PC-9 (cell line): Measurements from ENCODE around the gene MAP2K6. TPM values are rescaled to one million over a fixed set of nuclear protein-coding genes. Genes with fewer than 3 reads are reported as not detected.

ENCODE experiments used
- BruUV-seq: library from RNA; stranded (reverse); fragments of 400-500 nt; replicated peaks from 2 replicates; lab custom pipeline; 2021; lab: Mats Ljungman, UMichigan
- CTCF ChIA-PET: fragments of 300-600 bp; sonication (Branson Sonifier 250); formaldehyde crosslinking; loops from one replicate; lab custom pipeline; 2022; ENCODE audit warnings: antibody characterized with exemption; lab: Charles Lee
- POLR2A ChIA-PET: fragments of 300-600 bp; sonication (Branson Sonifier 250); formaldehyde crosslinking; loops from one replicate; lab custom pipeline; 2022; ENCODE audit warnings: antibody characterized with exemption; ENCODE audit not compliant: unreplicated experiment; lab: Charles Lee
- DNase-seq, 2 experiments: peaks; one replicate each; pipeline versions ENCODE4 v3.0.0 to v3.0.0-alpha.2; 2015 to 2022; ENCODE audit warnings: mixed read lengths in 1 of 2
- H2AFZ ChIP-seq: fragments of 200-600 bp; sonication (generic); 2 replicates; pipeline ENCODE4 v1.8.1; 2017; ENCODE audit warnings: antibody characterized with exemption
- H3F3A ChIP-seq: fragments of 200-600 bp; sonication (generic); 2 replicates; pipeline ENCODE4 v1.8.1; 2017; ENCODE audit warnings: antibody characterized with exemption, mild to moderate bottlenecking, low read depth; ENCODE audit not compliant: insufficient read depth
- H3K27ac ChIP-seq: fragments of 200-600 bp; sonication (generic); 2 replicates; pipeline ENCODE4 v1.6.1; 2016; ENCODE audit warnings: mixed run types
- H3K27me3 ChIP-seq: fragments of 200-600 bp; sonication (generic); 2 replicates; pipeline ENCODE4 v1.6.1; 2016; ENCODE audit warnings: low read depth, mixed run types; ENCODE audit not compliant: insufficient read depth
- H3K36me3 ChIP-seq: fragments of 200-600 bp; sonication (generic); 2 replicates; pipeline ENCODE4 v1.6.1; 2016; ENCODE audit warnings: low read depth, mixed run types
- H3K4me1 ChIP-seq: fragments of 200-600 bp; sonication (generic); replicated peaks from 2 replicates; pipeline ENCODE4 v1.6.1; 2016; ENCODE audit warnings: mixed run types; ENCODE audit not compliant: insufficient read depth
- H3K4me2 ChIP-seq: fragments of 200-600 bp; sonication (generic); 2 replicates; pipeline ENCODE4 v1.6.1; 2017; ENCODE audit warnings: mixed run types
- H3K4me3 ChIP-seq: fragments of 200-600 bp; sonication (generic); 2 replicates; pipeline ENCODE4 v1.6.1; 2016; ENCODE audit warnings: mixed run types
- H3K79me2 ChIP-seq: fragments of 200-600 bp; sonication (generic); 2 replicates; pipeline ENCODE4 v1.6.1; 2017; ENCODE audit warnings: low read depth, mixed run types
- H3K9me2 ChIP-seq: fragments of 200-600 bp; sonication (generic); 2 replicates; pipeline ENCODE4 v1.8.1; 2017; ENCODE audit warnings: mild to moderate bottlenecking; ENCODE audit not compliant: insufficient read depth
- H3K9me3 ChIP-seq: fragments of 200-600 bp; sonication (generic); 2 replicates; pipeline ENCODE4 v1.8.1; 2016; ENCODE audit warnings: low read depth; ENCODE audit not compliant: insufficient read depth
- H4K20me1 ChIP-seq: fragments of 200-600 bp; sonication (generic); 2 replicates; pipeline ENCODE4 v1.8.1; 2017; ENCODE audit not compliant: insufficient read depth
- CTCF ChIP-seq: fragments of 200-600 bp; sonication (generic); conservative IDR thresholded peaks from 2 replicates; pipeline ENCODE4 v1.6.1; 2017; ENCODE audit warnings: mixed run types, antibody characterized with exemption, mild to moderate bottlenecking, moderate library complexity
- EZH2 ChIP-seq: fragments of 200-600 bp; sonication (generic); IDR thresholded peaks from 2 replicates; pipeline ENCODE4 v1.8.0; 2017; ENCODE audit warnings: antibody characterized with exemption, low read depth
- intact Hi-C: fragments of 100-400 bp; cut with micrococcal nuclease; formaldehyde crosslinking; loops from one replicate; pipeline ENCODE4 v1.10.0; 2022; ENCODE audit not compliant: unreplicated experiment
- total RNA-seq: library from RNA; stranded (reverse); gene quantifications from 2 replicates; pipeline ENCODE4 v1.2.3, GENCODE V29; 2021

The MAP2K6 gene
- total RNA-seq, 1 experiment from 2014 or later = 1.6 TPM

- H3K4me3 ChIP-seq = no peak overlapping the region
- H4K20me1 ChIP-seq = no peaks in the 10 kb centered on the region
- H3K36me3 ChIP-seq = no peaks in the 10 kb centered on the region
- intact Hi-C loops = no loop called here
- H3F3A ChIP-seq = no peaks in the 10 kb centered on the region
- no peak overlapping the region for H2AFZ ChIP-seq
- no peaks in the 10 kb centered on the region for H3K27me3 ChIP-seq
- TF ChIP-seq CTCF = no peak
- no peak for TF ChIP-seq EZH2
- no TSS peak for BruUV-seq
- H3K9me3 ChIP-seq = no peaks in the 10 kb centered on the region
- H3K9me2 ChIP-seq = no peaks in the 10 kb centered on the region
- no peak overlapping the region for H3K27ac ChIP-seq
- H3K4me1 ChIP-seq = no peaks in the 10 kb centered on the region
- POLR2A ChIA-PET = no interaction called here
- H3K4me2 ChIP-seq = no peak overlapping the region
- no peak for DNase-seq
- CTCF ChIA-PET = no interaction called here
- no peaks in the 10 kb centered on the region for H3K79me2 ChIP-seq
Measured at GRCh38 chr17:69473841-69474831, 59.6 kb downstream of the MAP2K6 start.

GRCh38 chr17:69477204-69477902 is 62.9 kb downstream of the MAP2K6 start:
- Histone ChIP-seq H3K4me1 (no peaks in the 10 kb centered on the region), H3K27ac (no peak overlapping the region), H3K4me2 (no peak overlapping the region), H3K4me3 (no peak overlapping the region), H2AFZ (no peak overlapping the region), H3K79me2 (no peaks in the 10 kb centered on the region), H3K27me3 (no peaks in the 10 kb centered on the region), H3K9me2 (no peaks in the 10 kb centered on the region), H3F3A (no peaks in the 10 kb centered on the region), H3K9me3 (no peaks in the 10 kb centered on the region), H4K20me1 (no peaks in the 10 kb centered on the region), H3K36me3 (no peaks in the 10 kb centered on the region)
- TF ChIP-seq CTCF (no peak), EZH2 (no peak)
- ChIA-PET CTCF (no interaction called here), POLR2A (no interaction called here)
- intact Hi-C loops = no loop called here
- no TSS peak for BruUV-seq
- no peak for DNase-seq

- BruUV-seq = no TSS peak
- POLR2A ChIA-PET = no interaction called here
- H3K4me2 ChIP-seq = no peak overlapping the region
Measured at GRCh38 chr17:69477903-69478266, 63.4 kb downstream of the MAP2K6 start.

More at GRCh38 chr17:69477903-69478266, 63.4 kb downstream of the MAP2K6 start:
- Histone ChIP-seq H3F3A (no peaks in the 10 kb centered on the region), H3K27me3 (no peaks in the 10 kb centered on the region), H3K4me3 (no peak overlapping the region), H3K79me2 (no peaks in the 10 kb centered on the region), H4K20me1 (no peaks in the 10 kb centered on the region), H3K36me3 (no peaks in the 10 kb centered on the region), H3K27ac (no peak overlapping the region), H2AFZ (no peak overlapping the region), H3K9me3 (no peaks in the 10 kb centered on the region), H3K9me2 (no peaks in the 10 kb centered on the region), H3K4me1 (no peaks in the 10 kb centered on the region)
- intact Hi-C loops = no loop called here
- CTCF ChIA-PET = no interaction called here
- no peak for DNase-seq
- no peak for TF ChIP-seq EZH2
- TF ChIP-seq CTCF = no peak
